H1 (cell line): Measurements from ENCODE around the gene GXYLT1. TPM values are rescaled to one million over a fixed set of nuclear protein-coding genes. Genes with fewer than 3 reads are reported as not detected.

Experiments
- BACH1 ChIP-seq: IDR thresholded peaks from 2 replicates; pipeline ENCODE4 v1.6.1; 2012; ENCODE audit warnings: low read length, improper control_type of control experiment
- BRCA1 ChIP-seq: IDR thresholded peaks from 2 replicates; pipeline ENCODE4 v1.6.1; 2012; ENCODE audit warnings: low read depth, low read length, improper control_type of control experiment
- CBX5 ChIP-seq: fragments of 300-800, 300-1000 bp; sonication (generic); IDR thresholded peaks from 2 replicates; pipeline ENCODE4 v1.7.1; 2016; ENCODE audit warnings: antibody characterized with exemption, low read length, low read depth
- CHD2 ChIP-seq: IDR thresholded peaks from 2 replicates; pipeline ENCODE4 v1.6.1; 2012; ENCODE audit warnings: low read length, improper control_type of control experiment
- KDM4A ChIP-seq: IDR thresholded peaks from one replicate; pipeline ENCODE4 v1.7.1; 2012; ENCODE audit warnings: low read depth, mild to moderate bottlenecking, moderate library complexity, low read length, inconsistent platforms; ENCODE audit not compliant: severe bottlenecking
- POLR2A ChIP-seq, 2 experiments: IDR thresholded peaks; 1 replicate in 1 of 2; 2 replicates in 1 of 2; pipeline ENCODE4 v1.6.1; 2011; ENCODE audit warnings: low read depth in 2 of 2, low read length in 2 of 2, mild to moderate bottlenecking in 2 of 2; ENCODE audit errors: control extremely low read depth in 1 of 2
- RAD21 ChIP-seq, 2 experiments: IDR thresholded peaks in 1 of 2; conservative IDR thresholded peaks in 1 of 2; 2 replicates each; pipeline ENCODE4 v1.6.1; 2011; ENCODE audit warnings: low read depth in 2 of 2, low read length in 2 of 2, improper control_type of control experiment in 1 of 2, inconsistent platforms in 1 of 2, mild to moderate bottlenecking in 1 of 2, moderate library complexity in 1 of 2
- RNF2 ChIP-seq: fragments of 200-900, 300-1000 bp; sonication (generic); IDR thresholded peaks from 2 replicates; pipeline ENCODE4 v1.7.1; 2016; ENCODE audit warnings: borderline replicate concordance, low read depth, mild to moderate bottlenecking, antibody characterized with exemption, low read length; ENCODE audit not compliant: poor library complexity, severe bottlenecking; ENCODE audit errors: missing control alignments
- RXRA ChIP-seq: IDR thresholded peaks from 2 replicates; pipeline ENCODE4 v1.6.1; 2011; ENCODE audit warnings: low read depth, mild to moderate bottlenecking, low read length, moderate library complexity; ENCODE audit not compliant: insufficient read depth
- SIRT6 ChIP-seq: IDR thresholded peaks from one replicate; pipeline ENCODE4 v1.7.1; 2012; ENCODE audit warnings: low read length, inconsistent platforms
- SUZ12 ChIP-seq: fragments of 200-600 bp; sonication (generic); IDR thresholded peaks from 2 replicates; pipeline ENCODE4 v1.6.1; 2012; ENCODE audit warnings: mild to moderate bottlenecking, inconsistent platforms, low read length, moderate library complexity, mixed read lengths
- TAF1 ChIP-seq: IDR thresholded peaks from 2 replicates; pipeline ENCODE4 v1.6.1; 2011; ENCODE audit warnings: mild to moderate bottlenecking, low read depth, low read length
- polyA plus RNA-seq, 7 experiments: library from polyadenylated mRNA; depleted of rRNA in 3 of 7; stranded (reverse) in 5 of 7; unstranded in 2 of 7; fragments of >200 nt in 5 of 7; fragments of 200-250 nt in 2 of 7; gene quantifications; 1 replicate in 5 of 7; 2 replicates in 1 of 7; 4 replicates in 1 of 7; pipeline versions ENCODE4 v1.2.1 to v1.2.3, GENCODE V29; 2011 to 2013; ENCODE audit warnings: missing spikeins in 2 of 7, mixed read lengths in 2 of 7
- total RNA-seq: library from RNA; stranded (reverse); fragmentation: NEBNext Ultra II Directional; extraction: Animal tissue kit (Norgen Biotek cat#: 25700); gene quantifications from 2 replicates; pipeline ENCODE4 v1.2.1, GENCODE V29; 2021
- TF ChIP-seq, protein P1 (sequence below), 3 experiments: IDR thresholded peaks; 1 replicate in 2 of 3; 2 replicates in 1 of 3; pipeline versions ENCODE4 v1.5.1 to v1.6.1; 2011; ENCODE audit warnings: low read length in 3 of 3, mild to moderate bottlenecking in 3 of 3, inconsistent platforms in 2 of 3, low read depth in 1 of 3, moderate library complexity in 1 of 3; ENCODE audit not compliant: insufficient read depth in 1 of 3; ENCODE audit errors: control extremely low read depth in 1 of 3
- TF ChIP-seq, protein P2 (sequence below): IDR thresholded peaks from 2 replicates; pipeline ENCODE4 v1.6.1; 2012; ENCODE audit warnings: inconsistent platforms

GXYLT1 gene
- total and polyA plus RNA-seq, 2 of the 8 experiments (the other 6 are each of a cell fraction or from before 2014, with no cell fraction given): 3.1 to 10.7 TPM

DNA sequence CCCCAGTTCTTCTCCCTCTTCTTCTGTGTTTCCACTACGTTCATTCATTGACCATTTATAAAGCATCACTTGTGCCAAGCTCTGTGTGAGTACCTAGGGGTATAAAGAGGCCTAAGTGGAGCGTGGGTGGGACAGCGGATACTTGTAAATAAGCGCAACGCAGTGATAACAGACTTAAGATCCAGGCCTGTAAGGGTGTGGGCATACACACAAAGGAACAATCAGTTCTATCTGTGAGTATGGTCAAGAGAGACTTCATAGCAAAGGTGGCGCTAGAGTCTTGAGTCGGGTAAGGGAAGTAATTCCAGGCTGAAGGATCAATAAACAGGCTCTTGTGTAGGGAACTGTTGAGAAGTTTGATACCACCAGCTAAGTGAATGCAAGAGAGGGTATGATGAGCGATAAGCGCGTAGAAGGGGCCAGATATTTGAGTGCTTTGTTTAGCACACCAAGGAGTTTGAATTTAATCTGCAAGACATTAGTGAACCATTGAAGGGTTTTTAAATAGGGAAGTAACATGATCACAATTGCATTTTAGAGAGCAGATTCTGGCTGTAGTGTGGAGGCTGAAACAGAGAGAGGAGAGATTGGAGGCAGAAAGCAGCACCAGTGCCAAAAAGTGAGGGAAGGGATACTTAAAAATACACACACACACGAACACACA is 1.0 kb upstream of the GXYLT1 start (continued):
- TF ChIP-seq, protein P1, sequence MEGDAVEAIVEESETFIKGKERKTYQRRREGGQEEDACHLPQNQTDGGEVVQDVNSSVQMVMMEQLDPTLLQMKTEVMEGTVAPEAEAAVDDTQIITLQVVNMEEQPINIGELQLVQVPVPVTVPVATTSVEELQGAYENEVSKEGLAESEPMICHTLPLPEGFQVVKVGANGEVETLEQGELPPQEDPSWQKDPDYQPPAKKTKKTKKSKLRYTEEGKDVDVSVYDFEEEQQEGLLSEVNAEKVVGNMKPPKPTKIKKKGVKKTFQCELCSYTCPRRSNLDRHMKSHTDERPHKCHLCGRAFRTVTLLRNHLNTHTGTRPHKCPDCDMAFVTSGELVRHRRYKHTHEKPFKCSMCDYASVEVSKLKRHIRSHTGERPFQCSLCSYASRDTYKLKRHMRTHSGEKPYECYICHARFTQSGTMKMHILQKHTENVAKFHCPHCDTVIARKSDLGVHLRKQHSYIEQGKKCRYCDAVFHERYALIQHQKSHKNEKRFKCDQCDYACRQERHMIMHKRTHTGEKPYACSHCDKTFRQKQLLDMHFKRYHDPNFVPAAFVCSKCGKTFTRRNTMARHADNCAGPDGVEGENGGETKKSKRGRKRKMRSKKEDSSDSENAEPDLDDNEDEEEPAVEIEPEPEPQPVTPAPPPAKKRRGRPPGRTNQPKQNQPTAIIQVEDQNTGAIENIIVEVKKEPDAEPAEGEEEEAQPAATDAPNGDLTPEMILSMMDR (IDR thresholded peaks at IDR 0.05; ENCODE audit: control extremely low read depth in 1 of 3, insufficient read depth in 1 of 3, low read depth in 1 of 3, low read length in 3 of 3): peak in 2 of 3 experiments; percentile 8 to 42; a peak in 2 of 4 replicates
- no peak for TF ChIP-seq POLR2A (IDR thresholded peaks at IDR 0.05; ENCODE audit: control extremely low read depth in 1 of 2, low read depth in 2 of 2, low read length in 2 of 2)
- no peak for TF ChIP-seq KDM4A
- TF ChIP-seq, protein P2, sequence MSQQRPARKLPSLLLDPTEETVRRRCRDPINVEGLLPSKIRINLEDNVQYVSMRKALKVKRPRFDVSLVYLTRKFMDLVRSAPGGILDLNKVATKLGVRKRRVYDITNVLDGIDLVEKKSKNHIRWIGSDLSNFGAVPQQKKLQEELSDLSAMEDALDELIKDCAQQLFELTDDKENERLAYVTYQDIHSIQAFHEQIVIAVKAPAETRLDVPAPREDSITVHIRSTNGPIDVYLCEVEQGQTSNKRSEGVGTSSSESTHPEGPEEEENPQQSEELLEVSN: no peak
- TF ChIP-seq BACH1: no peak
- peak; percentile 40 to 53 for TF ChIP-seq RAD21 (IDR thresholded peaks at IDR 0.05 in 1 of 2, conservative IDR thresholded peaks at IDR 0.05 in 1 of 2; ENCODE audit: low read depth in 2 of 2, low read length in 2 of 2)
- TF ChIP-seq BRCA1: no peak
- TF ChIP-seq RNF2: no peak
- no peak for TF ChIP-seq RXRA
- TF ChIP-seq CHD2: no peak
- TF ChIP-seq CBX5: no peak
- no peak for TF ChIP-seq SIRT6
- TF ChIP-seq SUZ12: peak; percentile 50
- TF ChIP-seq TAF1: no peak
- TF ChIP-seq, all 59 proteins: peak for 4
